ENCODE data around the gene NAA10. TPM values are rescaled to one million over a fixed set of nuclear protein-coding genes. Genes with fewer than 3 reads are reported as not detected.

Gene NAA10
- total RNA-seq, 2 experiments from 2014 or later: 98.9 to 106 TPM

- peaks cover 6% of the 10 kb centered on the region for H3K4me1 Mint-ChIP-seq (ENCODE audit: low read depth)
- H3K36me3 Mint-ChIP-seq (ENCODE audit: low read depth): no peaks in the 10 kb centered on the region
- CTCF ChIA-PET: no interaction called here
- H3K27ac Mint-ChIP-seq: no peak within 1 kb of the TSS
- peak within 1 kb of the TSS; percentile 62 for H3K4me3 Mint-ChIP-seq
- H3K9me3 Mint-ChIP-seq (ENCODE audit: insufficient read depth): no peaks in the 10 kb centered on the region
- POLR2A ChIA-PET: no interaction called here
- no peak for DNase-seq
- ATAC-seq: peak; percentile 54
- H3K27me3 Mint-ChIP-seq (ENCODE audit: low read depth): peaks cover 29% of the 10 kb centered on the region
These were observed 48.6 kb downstream of the NAA10 start, which contains the start of gene L1CAM for GRCh38 chrX:153885968-153886903. TSS of gene L1CAM (minus strand) at chrX:153886173. CDS start at chrX:153875836, 10,337 bp downstream.

- Mint-ChIP-seq H3K27me3 (ENCODE audit: low read depth) (peaks cover 29% of the 10 kb centered on the region), H3K9me3 (ENCODE audit: insufficient read depth) (no peaks in the 10 kb centered on the region), H3K36me3 (ENCODE audit: low read depth) (no peaks in the 10 kb centered on the region), H3K4me1 (ENCODE audit: low read depth) (peaks cover 7% of the 10 kb centered on the region), H3K4me3 (peak overlapping the region; percentile 62), H3K27ac (no peak overlapping the region)
- CTCF ChIA-PET: interaction anchor here (1.2 kb wide), 1 partner anchor 39 kb away, joined by 3 read pairs; no protein-coding TSS in a partner anchor
- DNase-seq (peak; percentile 44), ATAC-seq (peak; percentile 63)
- POLR2A ChIA-PET: interaction anchor here (1.0 kb wide), 1 partner anchor 49 kb away, joined by 3 read pairs; no protein-coding TSS in a partner anchor
These were observed 49.5 kb downstream of the NAA10 start for GRCh38 chrX:153885208-153885787.

- ATAC-seq: no peak
- H3K36me3 Mint-ChIP-seq (ENCODE audit: low read depth): no peaks in the 10 kb centered on the region
- H3K4me1 Mint-ChIP-seq (ENCODE audit: low read depth): peaks cover 7% of the 10 kb centered on the region
These were observed 50.2 kb downstream of the NAA10 start for GRCh38 chrX:153884590-153884989.

GRCh38 chrX:153884136-153884535, 50.7 kb downstream of the NAA10 start:
- H3K27me3 Mint-ChIP-seq (ENCODE audit: low read depth): peaks cover 29% of the 10 kb centered on the region
- ChIA-PET POLR2A (no interaction called here), CTCF (no interaction called here)
- no peak for DNase-seq
- H3K4me3 Mint-ChIP-seq: peak overlapping the region; percentile 38
- no peak overlapping the region for H3K27ac Mint-ChIP-seq
- no peaks in the 10 kb centered on the region for H3K9me3 Mint-ChIP-seq (ENCODE audit: insufficient read depth)
- H3K36me3 Mint-ChIP-seq (ENCODE audit: low read depth): no peaks in the 10 kb centered on the region
- peaks cover 9% of the 10 kb centered on the region for H3K4me1 Mint-ChIP-seq (ENCODE audit: low read depth)
- ATAC-seq: no peak

More at GRCh38 chrX:153884590-153884989, 50.2 kb downstream of the NAA10 start:
- peak overlapping the region; percentile 62 for H3K4me3 Mint-ChIP-seq
- no peaks in the 10 kb centered on the region for H3K9me3 Mint-ChIP-seq (ENCODE audit: insufficient read depth)
- H3K27ac Mint-ChIP-seq: no peak overlapping the region
- ChIA-PET POLR2A (interaction anchor here (1.0 kb wide), 1 partner anchor 48 kb away, joined by 3 read pairs; no protein-coding TSS in a partner anchor), CTCF (interaction anchor here (1.2 kb wide), 1 partner anchor 39 kb away, joined by 3 read pairs; no protein-coding TSS in a partner anchor)
- DNase-seq: no peak
- H3K27me3 Mint-ChIP-seq (ENCODE audit: low read depth): peaks cover 29% of the 10 kb centered on the region

- DNase-seq (no peak), ATAC-seq (no peak)
- CTCF ChIA-PET: no interaction called here
- Mint-ChIP-seq H3K4me3 (no peak overlapping the region), H3K36me3 (ENCODE audit: low read depth) (no peaks in the 10 kb centered on the region), H3K27ac (no peak overlapping the region), H3K9me3 (ENCODE audit: insufficient read depth) (no peaks in the 10 kb centered on the region), H3K27me3 (ENCODE audit: low read depth) (peaks cover 27% of the 10 kb centered on the region), H3K4me1 (ENCODE audit: low read depth) (peaks cover 17% of the 10 kb centered on the region)
- POLR2A ChIA-PET: interaction anchor here (2.2 kb wide), 1 partner anchor 43 kb away, joined by 5 read pairs; no protein-coding TSS in a partner anchor
These were observed 51.5 kb downstream of the NAA10 start for GRCh38 chrX:153883163-153883843.

- no peaks in the 10 kb centered on the region for H3K9me3 Mint-ChIP-seq (ENCODE audit: insufficient read depth)
- peaks cover 25% of the 10 kb centered on the region for H3K27me3 Mint-ChIP-seq (ENCODE audit: low read depth)
- peaks cover 24% of the 10 kb centered on the region for H3K4me1 Mint-ChIP-seq (ENCODE audit: low read depth)
- ATAC-seq (no peak), DNase-seq (no peak)
- ChIA-PET POLR2A (interaction anchor here (2.2 kb wide), 1 partner anchor 44 kb away, joined by 5 read pairs; no protein-coding TSS in a partner anchor), CTCF (no interaction called here)
- no peaks in the 10 kb centered on the region for H3K36me3 Mint-ChIP-seq (ENCODE audit: low read depth)
- H3K4me3 Mint-ChIP-seq: no peak overlapping the region
- H3K27ac Mint-ChIP-seq: no peak overlapping the region
These were observed 52.3 kb downstream of the NAA10 start for GRCh38 chrX:153882557-153882956.

- H3K36me3 Mint-ChIP-seq (ENCODE audit: low read depth): no peaks in the 10 kb centered on the region
- POLR2A ChIA-PET: interaction anchor here (2.2 kb wide), 1 partner anchor 45 kb away, joined by 5 read pairs; no protein-coding TSS in a partner anchor
- H3K4me3 Mint-ChIP-seq: no peak overlapping the region
- DNase-seq (no peak), ATAC-seq (no peak)
- peaks cover 26% of the 10 kb centered on the region for H3K4me1 Mint-ChIP-seq (ENCODE audit: low read depth)
- no peaks in the 10 kb centered on the region for H3K9me3 Mint-ChIP-seq (ENCODE audit: insufficient read depth)
- peak overlapping the region; percentile 21 for H3K27ac Mint-ChIP-seq
- CTCF ChIA-PET: no interaction called here
- peaks cover 22% of the 10 kb centered on the region for H3K27me3 Mint-ChIP-seq (ENCODE audit: low read depth)
These were observed 52.7 kb downstream of the NAA10 start for GRCh38 chrX:153882086-153882498.

GRCh38 chrX:153881281-153881680, 53.6 kb downstream of the NAA10 start:
- Mint-ChIP-seq H3K27ac (no peak overlapping the region), H3K27me3 (ENCODE audit: low read depth) (peaks cover 22% of the 10 kb centered on the region), H3K36me3 (ENCODE audit: low read depth) (no peaks in the 10 kb centered on the region), H3K4me1 (ENCODE audit: low read depth) (peaks cover 28% of the 10 kb centered on the region), H3K9me3 (ENCODE audit: insufficient read depth) (no peaks in the 10 kb centered on the region), H3K4me3 (no peak overlapping the region)
- POLR2A ChIA-PET: no interaction called here
- CTCF ChIA-PET: no interaction called here
- no peak for ATAC-seq
- no peak for DNase-seq

GRCh38 chrX:153880440-153880815, 54.4 kb downstream of the NAA10 start:
- H3K9me3 Mint-ChIP-seq (ENCODE audit: insufficient read depth): no peaks in the 10 kb centered on the region
- H3K4me3 Mint-ChIP-seq: no peak overlapping the region
- DNase-seq (no peak), ATAC-seq (peak; percentile 20)
- no peaks in the 10 kb centered on the region for H3K36me3 Mint-ChIP-seq (ENCODE audit: low read depth)
- ChIA-PET POLR2A (no interaction called here), CTCF (no interaction called here)
- peaks cover 28% of the 10 kb centered on the region for H3K4me1 Mint-ChIP-seq (ENCODE audit: low read depth)
- no peak overlapping the region for H3K27ac Mint-ChIP-seq
- peaks cover 25% of the 10 kb centered on the region for H3K27me3 Mint-ChIP-seq (ENCODE audit: low read depth)

GRCh38 chrX:153879741-153880439, 54.9 kb downstream of the NAA10 start:
- H3K9me3 Mint-ChIP-seq (ENCODE audit: insufficient read depth): no peaks in the 10 kb centered on the region
- ChIA-PET CTCF (no interaction called here), POLR2A (no interaction called here)
- ATAC-seq (no peak), DNase-seq (no peak)
- no peak overlapping the region for H3K27ac Mint-ChIP-seq
- peaks cover 25% of the 10 kb centered on the region for H3K4me1 Mint-ChIP-seq (ENCODE audit: low read depth)
- H3K27me3 Mint-ChIP-seq (ENCODE audit: low read depth): peaks cover 23% of the 10 kb centered on the region
- H3K36me3 Mint-ChIP-seq (ENCODE audit: low read depth): no peaks in the 10 kb centered on the region
- no peak overlapping the region for H3K4me3 Mint-ChIP-seq

Data from activated CD8-positive, alpha-beta T cell treated with anti-CD3 and anti-CD28 coated beads, Interleukin-2, amount 10 ng/mL, durations not matched to agents 7 days and 5 days (primary cell).